Right atrium auricular region (tissue), 2 donors: Measurements from ENCODE around the gene CCHCR1. TPM values are rescaled to one million over a fixed set of nuclear protein-coding genes. Genes with fewer than 3 reads are reported as not detected.
A peak's percentile ranks its signal among the peaks of the same experiment; 100 is the strongest.

Experiments used
- DNase-seq: peaks from one replicate; pipeline ENCODE4 v3.0.0-alpha.2; 2019; ENCODE audit warnings: low spot score
- H3K27ac ChIP-seq, 2 donors: fragments of 200-600 bp; sonication (generic); 1 replicate in 1 of 2; 2 replicates in 1 of 2; pipeline ENCODE4 v1.5.1; 2016 to 2019
- H3K27me3 ChIP-seq, 2 donors: fragments of 200-600 bp; sonication (generic); one replicate each; pipeline versions ENCODE4 v1.5.1 to v1.6.0; 2017 to 2019
- H3K36me3 ChIP-seq: fragments of 200-600 bp; sonication (generic); one replicate; pipeline ENCODE4 v1.5.1; 2016
- H3K4me1 ChIP-seq, 2 donors: fragments of 200-600 bp; sonication (generic); one replicate each; pipeline versions ENCODE4 v1.5.1 to v1.6.0; 2017 to 2019
- H3K4me3 ChIP-seq, 2 donors: fragments of 200-600 bp; sonication (generic); 1 replicate in 1 of 2; 2 replicates in 1 of 2; pipeline ENCODE4 v1.5.1; 2017 to 2019; ENCODE audit warnings: mild to moderate bottlenecking in 1 of 2, moderate library complexity in 1 of 2
- H3K9me3 ChIP-seq, 2 donors: fragments of 200-600 bp; sonication (generic); one replicate each; pipeline ENCODE4 v1.5.1; 2019
- CTCF ChIP-seq, 2 donors: fragments of 200-600 bp; sonication (generic); IDR thresholded peaks; one replicate each; pipeline ENCODE4 v1.5.1; 2019; ENCODE audit warnings: antibody characterized with exemption in 2 of 2
- total RNA-seq, 2 donors: library from RNA; depleted of rRNA; stranded (reverse); fragments of >200 nt; gene quantifications; one replicate each; pipeline ENCODE4 v1.1.0, GENCODE V29; 2016

Gene CCHCR1
- total RNA-seq, 2 donors from 2014 or later: 7.6 to 9.1 TPM

DNA sequence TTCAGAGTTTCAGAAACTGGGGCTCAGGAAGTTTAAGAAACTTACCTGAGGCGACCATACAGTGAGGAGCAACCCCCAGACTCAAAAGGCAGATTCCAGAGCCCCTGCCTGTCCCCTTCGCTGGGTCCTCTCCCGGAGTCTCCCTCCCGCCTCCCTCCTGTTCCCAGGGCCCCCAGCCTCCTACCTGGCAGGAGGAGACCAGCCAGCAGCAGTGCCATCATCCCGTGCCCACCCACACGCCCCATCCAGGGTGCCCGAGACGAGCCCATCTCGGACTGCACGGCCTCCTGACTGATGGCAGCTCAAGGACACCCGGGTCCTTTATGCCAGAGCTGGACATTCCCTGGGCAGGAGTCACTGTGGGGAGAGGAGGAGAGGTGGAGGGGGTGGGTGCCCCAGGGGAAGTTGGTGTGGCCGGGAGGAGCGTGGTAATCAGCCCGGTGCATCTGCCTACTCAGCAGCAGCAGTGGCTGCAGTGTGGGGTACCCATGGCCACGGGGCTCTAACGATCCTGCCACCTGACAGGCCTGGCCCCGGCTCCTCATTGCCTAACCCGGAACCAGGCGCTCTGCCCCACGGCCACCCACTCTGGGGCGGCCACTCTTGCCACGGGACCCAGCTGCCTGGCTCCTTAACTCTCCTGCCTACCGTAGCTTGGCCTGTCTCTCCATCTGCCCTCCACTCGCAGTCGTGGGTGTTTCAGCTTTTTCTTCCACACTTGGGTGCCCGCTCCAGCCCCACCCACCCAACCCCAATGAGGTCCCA, 37.3 kb downstream of the CCHCR1 start, which contains the start of gene CDSN:
CDSN (minus strand) TSS at position 296 of the 765 bp plus-strand sequence; CDS start at position 269, 27 bp downstream.
- Histone ChIP-seq H3K4me1 (peaks cover 0 to 34% of the 10 kb centered on the region in 2 donors), H3K4me3 (no peak within 1 kb of the TSS), H3K27me3 (no peaks in the 10 kb centered on the region), H3K27ac (no peak within 1 kb of the TSS), H3K9me3 (no peaks in the 10 kb centered on the region), H3K36me3 (no peaks in the 10 kb centered on the region)
- DNase-seq: no peak
- no peak for TF ChIP-seq CTCF (IDR thresholded peaks at IDR 0.05)

GRCh38 chr6:31118178-31118577, 39.4 kb downstream of the CCHCR1 start:
- TF ChIP-seq CTCF (IDR thresholded peaks at IDR 0.05): no peak
- no peaks in the 10 kb centered on the region for H3K27me3 ChIP-seq
- DNase-seq: no peak

GRCh38 chr6:31116661-31117385, 40.8 kb downstream of the CCHCR1 start:
- Histone ChIP-seq H3K36me3 (no peaks in the 10 kb centered on the region), H3K4me3 (peak overlapping the region in 1 of 2 donors; percentile 35), H3K4me1 (peaks cover 0 to 31% of the 10 kb centered on the region in 2 donors), H3K27ac (peak overlapping the region in 1 of 2 donors; percentile 49), H3K9me3 (no peaks in the 10 kb centered on the region), H3K27me3 (no peaks in the 10 kb centered on the region)
- DNase-seq: peak; percentile 66
- TF ChIP-seq CTCF (IDR thresholded peaks at IDR 0.05): no peak

More at GRCh38 chr6:31118178-31118577, 39.4 kb downstream of the CCHCR1 start:
- H3K9me3 ChIP-seq: no peaks in the 10 kb centered on the region
- peaks cover 0 to 39% of the 10 kb centered on the region in 2 donors for H3K4me1 ChIP-seq
- no peaks in the 10 kb centered on the region for H3K36me3 ChIP-seq
- no peak overlapping the region for H3K27ac ChIP-seq
- H3K4me3 ChIP-seq: no peak overlapping the region

- TF ChIP-seq CTCF (IDR thresholded peaks at IDR 0.05): no peak
- DNase-seq: no peak
- Histone ChIP-seq H3K27ac (no peak overlapping the region), H3K4me3 (no peak overlapping the region), H3K9me3 (no peaks in the 10 kb centered on the region), H3K27me3 (no peaks in the 10 kb centered on the region), H3K4me1 (peaks cover 0 to 31% of the 10 kb centered on the region in 2 donors), H3K36me3 (no peaks in the 10 kb centered on the region)
Observed at GRCh38 chr6:31115941-31116560, 41.6 kb downstream of the CCHCR1 start.

DNA sequence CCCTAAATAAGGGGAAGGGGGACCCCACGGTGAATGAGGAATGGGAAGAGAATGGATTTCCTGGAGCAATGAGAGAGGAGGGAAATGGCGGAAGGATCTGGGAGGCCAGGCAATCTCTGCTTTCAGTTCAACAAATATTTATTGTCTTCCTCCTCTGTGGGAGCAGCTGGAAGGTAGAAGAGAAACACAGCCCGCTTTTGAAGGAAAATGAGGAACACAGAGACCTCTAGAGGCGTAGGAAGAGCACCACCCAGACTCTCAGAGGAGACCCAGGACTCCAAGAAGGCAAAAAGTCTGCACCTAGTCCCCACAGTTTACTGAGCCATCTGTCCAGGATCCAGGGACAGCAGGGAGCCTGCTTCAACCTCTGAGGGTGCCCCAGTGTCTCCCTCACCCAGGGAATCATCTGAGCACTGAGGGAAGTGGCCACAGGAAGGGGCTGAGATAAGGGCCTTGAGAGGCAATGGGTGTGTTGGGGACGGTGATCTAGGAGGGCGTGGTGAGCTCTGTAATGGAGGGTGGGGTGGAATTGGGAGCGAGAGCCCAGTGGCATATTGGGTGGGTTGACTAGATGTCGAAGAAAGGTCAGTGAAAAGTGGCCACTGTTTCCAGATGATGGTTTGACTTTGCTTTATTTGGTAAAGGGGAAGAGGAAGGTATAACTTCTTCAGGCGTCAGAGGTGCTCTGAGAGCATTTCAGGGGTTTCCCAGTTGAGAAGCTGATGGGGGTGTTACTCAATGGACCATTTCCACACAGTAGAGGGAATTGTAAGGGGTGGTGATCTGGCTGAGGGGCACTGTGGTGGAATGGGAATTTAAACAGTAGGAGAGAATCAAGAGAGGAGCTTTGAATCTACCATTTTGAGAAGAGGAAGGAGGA, 42.4 kb downstream of the CCHCR1 start:
- no peak for DNase-seq
- peak overlapping the region; percentile 60 to 66 for H3K27ac ChIP-seq
- H3K4me3 ChIP-seq: peak overlapping the region; percentile 3 to 22
- peak in 1 of 2 donors; percentile 4 for TF ChIP-seq CTCF (IDR thresholded peaks at IDR 0.05)
- no peaks in the 10 kb centered on the region for H3K9me3 ChIP-seq
- no peaks in the 10 kb centered on the region for H3K27me3 ChIP-seq
- no peaks in the 10 kb centered on the region for H3K36me3 ChIP-seq
- H3K4me1 ChIP-seq: peaks cover 0 to 31% of the 10 kb centered on the region in 2 donors
